HEK293 (cell line): ENCODE data around the gene TUT1.

Experiments used
- CTCF ChIA-PET: fragments of 350-600 bp; formaldehyde crosslinking; extraction: SDS; loops from one replicate; lab custom pipeline; 2021; ENCODE audit warnings: antibody characterized with exemption; lab: Yijun Ruan, JAX
- POLR2A ChIA-PET: fragments of 300-600 bp; formaldehyde crosslinking; extraction: SDS; loops from one replicate; lab custom pipeline; 2020; ENCODE audit warnings: antibody characterized with exemption, inconsistent platforms; lab: Yijun Ruan, JAX
- H3K27ac ChIP-seq: fragments of 200-500 bp; sonication (Bioruptor generic); 2 replicates; pipeline ENCODE4 v1.5.1; 2014; ENCODE audit warnings: low read depth, low read length, control low read depth, inconsistent platforms; ENCODE audit errors: extremely low read depth
- H3K36me3 ChIP-seq, 2 experiments: fragments of 200-500 bp in 1 of 2; sonication (Bioruptor generic) in 1 of 2; 1 replicate in 1 of 2; 2 replicates in 1 of 2; pipeline ENCODE4 v1.5.1; 2014 to 2017; ENCODE audit warnings: inconsistent platforms in 2 of 2, low read length in 2 of 2; ENCODE audit not compliant: control insufficient read depth in 2 of 2, insufficient read depth in 1 of 2
- H3K4me1 ChIP-seq: fragments of 200-500 bp; sonication (Bioruptor generic); 2 replicates; pipeline ENCODE4 v1.5.1; 2014; ENCODE audit warnings: mild to moderate bottlenecking, low read length, inconsistent platforms; ENCODE audit not compliant: control insufficient read depth, insufficient read depth
- H3K4me3 ChIP-seq: 2 replicates; pipeline ENCODE4 v1.5.1; 2011; ENCODE audit warnings: low read depth, mild to moderate bottlenecking, control low read depth, low read length, moderate library complexity
- H3K9me3 ChIP-seq: fragments of 200-500 bp; sonication (Bioruptor generic); 2 replicates; pipeline ENCODE4 v1.5.1; 2014; ENCODE audit warnings: low read depth, low read length, inconsistent platforms; ENCODE audit not compliant: control insufficient read depth, insufficient read depth
- KLF16 ChIP-seq: fragments of 450-650 bp; formaldehyde crosslinking; IDR thresholded peaks from 2 replicates; pipeline ENCODE4 v1.5.1; 2017; ENCODE audit warnings: missing biosample characterization, missing genetic modification characterization
- ZBTB11 ChIP-seq: fragments of 450-650 bp; formaldehyde crosslinking; conservative IDR thresholded peaks from 2 replicates; pipeline ENCODE4 v1.5.1; 2016; ENCODE audit warnings: low read depth, missing biosample characterization, missing genetic modification characterization
- ZEB2 ChIP-seq: fragments of 450-650 bp; formaldehyde crosslinking; IDR thresholded peaks from 2 replicates; pipeline ENCODE4 v1.5.1; 2016; ENCODE audit warnings: missing biosample characterization, missing genetic modification characterization
- ZIC2 ChIP-seq: fragments of 450-650 bp; formaldehyde crosslinking; IDR thresholded peaks from 2 replicates; pipeline ENCODE4 v1.5.1; 2016; ENCODE audit warnings: missing biosample characterization, missing genetic modification characterization
- ZNF324 ChIP-seq: fragments of 450-650 bp; formaldehyde crosslinking; IDR thresholded peaks from 2 replicates; pipeline ENCODE4 v1.5.1; 2016; ENCODE audit warnings: missing biosample characterization, missing genetic modification characterization
- ZNF335 ChIP-seq: fragments of 450-650 bp; formaldehyde crosslinking; conservative IDR thresholded peaks from 2 replicates; pipeline ENCODE4 v1.5.1; 2016; ENCODE audit warnings: missing biosample characterization, missing genetic modification characterization
- ZNF341 ChIP-seq: fragments of 450-650 bp; formaldehyde crosslinking; IDR thresholded peaks from 2 replicates; pipeline ENCODE4; 2016; ENCODE audit warnings: low read depth, missing biosample characterization, missing genetic modification characterization
- ZNF629 ChIP-seq: fragments of 450-650 bp; formaldehyde crosslinking; IDR thresholded peaks from 2 replicates; pipeline ENCODE4 v1.5.1; 2017; ENCODE audit warnings: missing biosample characterization, missing genetic modification characterization
- ZNF670 ChIP-seq: fragments of 450-650 bp; formaldehyde crosslinking; IDR thresholded peaks from 2 replicates; pipeline ENCODE4 v1.5.1; 2016; ENCODE audit warnings: missing biosample characterization, missing genetic modification characterization, low read depth
- ZNF777 ChIP-seq: fragments of 450-650 bp; formaldehyde crosslinking; IDR thresholded peaks from 2 replicates; pipeline ENCODE4 v1.5.1; 2017; ENCODE audit warnings: missing biosample characterization, missing genetic modification characterization, borderline replicate concordance
- ZSCAN16 ChIP-seq: fragments of 450-650 bp; formaldehyde crosslinking; IDR thresholded peaks from 2 replicates; pipeline ENCODE4 v1.5.1; 2016; ENCODE audit warnings: missing biosample characterization, missing genetic modification characterization
- TF ChIP-seq, protein P1 (sequence below): fragments of 450-650 bp; formaldehyde crosslinking; IDR thresholded peaks from 2 replicates; pipeline ENCODE4 v1.5.1; 2016; ENCODE audit warnings: missing biosample characterization, missing genetic modification characterization
- TF ChIP-seq, protein P2 (sequence below): fragments of 450-650 bp; formaldehyde crosslinking; IDR thresholded peaks from 2 replicates; pipeline ENCODE4 v1.5.1; 2016; ENCODE audit warnings: missing biosample characterization, missing genetic modification characterization, borderline replicate concordance
- TF ChIP-seq, protein P3 (sequence below): fragments of 450-650 bp; formaldehyde crosslinking; IDR thresholded peaks from 2 replicates; pipeline ENCODE4 v1.5.1; 2017; ENCODE audit warnings: missing biosample characterization, missing genetic modification characterization

Gene TUT1

DNA sequence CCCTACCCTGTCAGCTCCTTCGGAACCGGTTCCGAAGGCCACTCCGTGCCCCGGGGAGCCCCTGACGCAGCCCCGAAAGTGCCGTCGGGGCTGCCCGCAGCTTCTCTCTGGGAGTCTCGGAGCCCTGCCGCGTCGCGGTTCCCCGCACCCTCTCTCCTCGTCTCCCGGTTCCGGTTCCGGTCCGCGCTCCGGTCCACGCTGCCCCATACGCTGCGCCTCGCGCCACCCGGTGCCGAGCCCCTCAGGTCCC lies 9.7 kb upstream of the TUT1 start:
- CTCF ChIA-PET = interaction anchor here (1.0 to 2.4 kb wide), 5 partner anchors 10 to 206 kb away, joined by 3 to 12 read pairs (median 5); partner anchors contain the start of genes GANAB, ROM1 and TUT1
- Histone ChIP-seq H3K4me3 (peak overlapping the region; percentile 91), H3K27ac (peak overlapping the region; percentile 95), H3K4me1 (no peaks in the 10 kb centered on the region), H3K9me3 (no peaks in the 10 kb centered on the region), H3K36me3 (peaks cover 17 to 68% of the 10 kb centered on the region in 2 experiments; a peak in 2 of 3 replicates)
- POLR2A ChIA-PET = interaction anchor here (0.6 to 4.2 kb wide), 29 partner anchors 9 to 280 kb away, joined by 3 to 140 read pairs (median 5); partner anchors contain the start of genes B3GAT3, C11orf98, CSKMT and EEF1G
- TF ChIP-seq KLF16 (tag by site-specific recombination) = peak; percentile 62
- TF ChIP-seq ZSCAN16 (tag by site-specific recombination) = no peak
- 0 out of 2 replicates have a peak, but pooled peaks have one; percentile 18 for TF ChIP-seq ZNF629 (tag by site-specific recombination)
- peak; percentile 40 for TF ChIP-seq ZNF335
- TF ChIP-seq ZIC2 = peak; percentile 47
- 0 out of 2 replicates have a peak, but pooled peaks have one; percentile 54 for TF ChIP-seq ZNF777 (tag by site-specific recombination)
- TF ChIP-seq, protein P1, sequence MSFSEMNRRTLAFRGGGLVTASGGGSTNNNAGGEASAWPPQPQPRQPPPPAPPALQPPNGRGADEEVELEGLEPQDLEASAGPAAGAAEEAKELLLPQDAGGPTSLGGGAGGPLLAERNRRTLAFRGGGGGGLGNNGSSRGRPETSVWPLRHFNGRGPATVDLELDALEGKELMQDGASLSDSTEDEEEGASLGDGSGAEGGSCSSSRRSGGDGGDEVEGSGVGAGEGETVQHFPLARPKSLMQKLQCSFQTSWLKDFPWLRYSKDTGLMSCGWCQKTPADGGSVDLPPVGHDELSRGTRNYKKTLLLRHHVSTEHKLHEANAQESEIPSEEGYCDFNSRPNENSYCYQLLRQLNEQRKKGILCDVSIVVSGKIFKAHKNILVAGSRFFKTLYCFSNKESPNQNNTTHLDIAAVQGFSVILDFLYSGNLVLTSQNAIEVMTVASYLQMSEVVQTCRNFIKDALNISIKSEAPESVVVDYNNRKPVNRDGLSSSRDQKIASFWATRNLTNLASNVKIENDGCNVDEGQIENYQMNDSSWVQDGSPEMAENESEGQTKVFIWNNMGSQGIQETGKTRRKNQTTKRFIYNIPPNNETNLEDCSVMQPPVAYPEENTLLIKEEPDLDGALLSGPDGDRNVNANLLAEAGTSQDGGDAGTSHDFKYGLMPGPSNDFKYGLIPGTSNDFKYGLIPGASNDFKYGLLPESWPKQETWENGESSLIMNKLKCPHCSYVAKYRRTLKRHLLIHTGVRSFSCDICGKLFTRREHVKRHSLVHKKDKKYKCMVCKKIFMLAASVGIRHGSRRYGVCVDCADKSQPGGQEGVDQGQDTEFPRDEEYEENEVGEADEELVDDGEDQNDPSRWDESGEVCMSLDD (tag by site-specific recombination) = no peak
- no peak; the same call in 1 of the 2 replicates for TF ChIP-seq ZEB2 (tag by site-specific recombination)
- no peak for TF ChIP-seq ZNF341 (tag by site-specific recombination)
- peak; percentile 79; the same call in 1 of the 2 replicates for TF ChIP-seq ZBTB11 (tag by site-specific recombination)
- TF ChIP-seq ZNF670 (tag by site-specific recombination) = no peak
- TF ChIP-seq ZNF324 (tag by site-specific recombination) = no peak
- TF ChIP-seq, protein P2, sequence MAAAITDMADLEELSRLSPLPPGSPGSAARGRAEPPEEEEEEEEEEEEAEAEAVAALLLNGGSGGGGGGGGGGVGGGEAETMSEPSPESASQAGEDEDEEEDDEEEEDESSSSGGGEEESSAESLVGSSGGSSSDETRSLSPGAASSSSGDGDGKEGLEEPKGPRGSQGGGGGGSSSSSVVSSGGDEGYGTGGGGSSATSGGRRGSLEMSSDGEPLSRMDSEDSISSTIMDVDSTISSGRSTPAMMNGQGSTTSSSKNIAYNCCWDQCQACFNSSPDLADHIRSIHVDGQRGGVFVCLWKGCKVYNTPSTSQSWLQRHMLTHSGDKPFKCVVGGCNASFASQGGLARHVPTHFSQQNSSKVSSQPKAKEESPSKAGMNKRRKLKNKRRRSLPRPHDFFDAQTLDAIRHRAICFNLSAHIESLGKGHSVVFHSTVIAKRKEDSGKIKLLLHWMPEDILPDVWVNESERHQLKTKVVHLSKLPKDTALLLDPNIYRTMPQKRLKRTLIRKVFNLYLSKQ = no peak
- TF ChIP-seq, protein P3, sequence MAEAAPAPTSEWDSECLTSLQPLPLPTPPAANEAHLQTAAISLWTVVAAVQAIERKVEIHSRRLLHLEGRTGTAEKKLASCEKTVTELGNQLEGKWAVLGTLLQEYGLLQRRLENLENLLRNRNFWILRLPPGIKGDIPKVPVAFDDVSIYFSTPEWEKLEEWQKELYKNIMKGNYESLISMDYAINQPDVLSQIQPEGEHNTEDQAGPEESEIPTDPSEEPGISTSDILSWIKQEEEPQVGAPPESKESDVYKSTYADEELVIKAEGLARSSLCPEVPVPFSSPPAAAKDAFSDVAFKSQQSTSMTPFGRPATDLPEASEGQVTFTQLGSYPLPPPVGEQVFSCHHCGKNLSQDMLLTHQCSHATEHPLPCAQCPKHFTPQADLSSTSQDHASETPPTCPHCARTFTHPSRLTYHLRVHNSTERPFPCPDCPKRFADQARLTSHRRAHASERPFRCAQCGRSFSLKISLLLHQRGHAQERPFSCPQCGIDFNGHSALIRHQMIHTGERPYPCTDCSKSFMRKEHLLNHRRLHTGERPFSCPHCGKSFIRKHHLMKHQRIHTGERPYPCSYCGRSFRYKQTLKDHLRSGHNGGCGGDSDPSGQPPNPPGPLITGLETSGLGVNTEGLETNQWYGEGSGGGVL (tag by site-specific recombination) = peak; percentile 19; the same call in 1 of the 2 replicates
